Heart right ventricle (tissue), 16 donors: Measurements from ENCODE around the gene SYT6. TPM values are rescaled to one million over a fixed set of nuclear protein-coding genes. Genes with fewer than 3 reads are reported as not detected.
A peak's percentile ranks its signal among the peaks of the same experiment; 100 is the strongest.

Source experiments
- ATAC-seq, 8 donors: fragments of 200-7000 bp; cut with Tn5 transposase; one replicate each; pipeline ENCODE4 v1.9.1; 2020; ENCODE audit warnings: mild to moderate bottlenecking in 8 of 8, moderate library complexity in 8 of 8, moderate number of reproducible peaks in 1 of 8
- DNase-seq, 2 donors: peaks; one replicate each; pipeline ENCODE4 v3.0.0-alpha.2; 2020
- H3K27ac ChIP-seq, 10 donors: fragments of 200-600 bp; sonication (generic) in 2 of 10; one replicate each; pipeline versions ENCODE4 v1.5.0 to v1.8.0; 2020 to 2022; ENCODE audit warnings: mild to moderate bottlenecking in 3 of 10
- H3K27me3 ChIP-seq, 7 donors: fragments of 200-600 bp; one replicate each; pipeline ENCODE4 v1.8.0; 2021 to 2022; ENCODE audit warnings: mild to moderate bottlenecking in 2 of 7
- H3K36me3 ChIP-seq, 9 donors: fragments of 200-600 bp; sonication (generic) in 1 of 9; one replicate each; pipeline versions ENCODE4 v1.5.0 to v1.8.0; 2020 to 2022; ENCODE audit warnings: mild to moderate bottlenecking in 2 of 9
- H3K4me1 ChIP-seq, 9 donors: fragments of 200-600 bp; sonication (generic) in 1 of 9; one replicate each; pipeline versions ENCODE4 v1.5.0 to v1.8.0; 2020 to 2022; ENCODE audit warnings: mild to moderate bottlenecking in 4 of 9
- H3K4me3 ChIP-seq, 10 donors: fragments of 200-600 bp; sonication (generic) in 2 of 10; one replicate each; pipeline versions ENCODE4 v1.5.0 to v1.8.0; 2020 to 2022; ENCODE audit warnings: mild to moderate bottlenecking in 7 of 10, moderate library complexity in 2 of 10
- H3K9me3 ChIP-seq, 11 donors: fragments of 200-600 bp in 10 of 11; sonication (generic) in 2 of 11; one replicate each; pipeline versions ENCODE4 v1.5.0 to v1.8.0; 2013 to 2022; ENCODE audit warnings: mild to moderate bottlenecking in 2 of 11, control low read depth in 1 of 11, moderate library complexity in 1 of 11
- WGBS, 2 donors: extraction: QIAGEN DNeasy Blood & Tissue Kit; methylation state at CpG; one replicate each; pipeline ENCODE4 v1.1.7; 2013; ENCODE audit warnings: inconsistent platforms in 1 of 2; 5-methylcytosine and 5-hydroxymethylcytosine counted together
- intact Hi-C, 10 donors: fragments of 100-400 bp; cut with DNase I; formaldehyde crosslinking; loops; one replicate each; pipeline versions ENCODE4 v1.11.1 to v1.14.2; 2022
- polyA plus RNA-seq, 2 donors: library from polyadenylated mRNA; stranded (reverse); fragments of 200-250 nt; gene quantifications; one replicate each; pipeline ENCODE4 v1.2.3, GENCODE V29; 2013
- total RNA-seq, 10 donors: library from RNA; stranded (reverse); fragmentation: NEBNext Ultra II Directional in 3 of 10; extraction: Animal tissue kit (Norgen Biotek cat#: 25700) in 3 of 10; gene quantifications; one replicate each; pipeline versions ENCODE4 v1.2.1 to v1.2.4, GENCODE V29; 2021 to 2023
- TF ChIP-seq, protein P1 (sequence below), 9 donors: fragments of 200-600 bp; sonication (generic) in 2 of 9; IDR thresholded peaks; one replicate each; pipeline versions ENCODE4 v1.5.0 to v1.8.0; 2021 to 2022; ENCODE audit warnings: antibody characterized with exemption in 9 of 9, mild to moderate bottlenecking in 5 of 9, moderate library complexity in 1 of 9
- donor health status: Arrhythmogenic right ventricular cardiomyopathy.
- donor health status: ischemic (EF 13 %, LVEDD 7.1; RV severe dilation, severe dysfunction).
- donor health status: healthy with polysubstance abuse.
- donor health status: DM: no; HTN: yes; CAD: no.
- donor health status: DM: no; HTN: no; CAD: no.
- donor health status: ischemic (EF 25% LVEDD 6.9; RV normal size, moderate dysfunction).
- donor health status: ischemic (EF 25% LVEDD 5.7; RV mildly dilated, moderate dysfunction).
- donor health status: healthy.
- donor health status: DM: yes; HTN: yes; CAD: no.
- donor health status: Ischemic cardiomyopathy.
- donor health status: ischemic (EF 35%, LVEDD 5.7; RV mildly dilated, moderate dysfunction).
- donor health status: nonischemic (EF 11% LVEDD 7.7; RV severe dilation, severe dysfunction).
- donor health status: DM: yes; HTN: yes; CAD: no.
- donor health status: PGD.
- donor health status: ischemic (EF 29% LVEDD 5.4; RV normal size, mild dysfunction).
- donor health status: nonischemic (EF 23%, LVEDD 6.1; RV moderate dilation, normal function).

The SYT6 gene
- total and polyA plus RNA-seq, 12 donors: 0.21 TPM; not detected in 11

DNA sequence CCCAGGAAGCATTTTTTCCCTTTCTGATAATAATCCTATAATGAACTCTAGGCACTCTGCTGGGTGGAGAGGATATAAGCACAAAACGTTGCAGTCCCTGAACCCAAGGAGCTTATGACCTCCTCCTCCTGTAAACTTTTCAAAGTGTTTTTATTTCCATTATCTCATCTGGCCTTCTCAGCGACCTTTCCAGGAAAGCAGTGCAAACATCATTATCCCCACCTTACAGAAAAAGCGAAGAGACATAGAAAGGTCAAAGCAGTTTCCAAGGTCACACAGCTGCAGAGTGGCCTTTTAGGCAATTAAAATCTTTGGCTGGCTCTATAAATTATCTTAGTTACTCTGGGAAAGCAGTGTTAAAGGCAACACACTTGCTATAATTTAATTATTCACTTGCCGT, 110.6 kb downstream of the SYT6 start:
- intact Hi-C loops: no loop called here
- ATAC-seq: peak in 3 of 8 donors; percentile 38 to 69 (median 61)
- Histone ChIP-seq H3K27me3 (peaks cover 0 to 3% (median 0%) of the 10 kb centered on the region in 7 donors), H3K4me3 (no peak overlapping the region), H3K36me3 (no peaks in the 10 kb centered on the region), H3K4me1 (peaks cover 0 to 13% (median 0%) of the 10 kb centered on the region in 9 donors), H3K27ac (no peak overlapping the region), H3K9me3 (peaks cover 0 to 7% (median 0%) of the 10 kb centered on the region in 11 donors)
- WGBS, 2 donors: 36 to 45% methylated on average over 4 of the region's 4 CpGs
- DNase-seq: no peak
- TF ChIP-seq, protein P1, sequence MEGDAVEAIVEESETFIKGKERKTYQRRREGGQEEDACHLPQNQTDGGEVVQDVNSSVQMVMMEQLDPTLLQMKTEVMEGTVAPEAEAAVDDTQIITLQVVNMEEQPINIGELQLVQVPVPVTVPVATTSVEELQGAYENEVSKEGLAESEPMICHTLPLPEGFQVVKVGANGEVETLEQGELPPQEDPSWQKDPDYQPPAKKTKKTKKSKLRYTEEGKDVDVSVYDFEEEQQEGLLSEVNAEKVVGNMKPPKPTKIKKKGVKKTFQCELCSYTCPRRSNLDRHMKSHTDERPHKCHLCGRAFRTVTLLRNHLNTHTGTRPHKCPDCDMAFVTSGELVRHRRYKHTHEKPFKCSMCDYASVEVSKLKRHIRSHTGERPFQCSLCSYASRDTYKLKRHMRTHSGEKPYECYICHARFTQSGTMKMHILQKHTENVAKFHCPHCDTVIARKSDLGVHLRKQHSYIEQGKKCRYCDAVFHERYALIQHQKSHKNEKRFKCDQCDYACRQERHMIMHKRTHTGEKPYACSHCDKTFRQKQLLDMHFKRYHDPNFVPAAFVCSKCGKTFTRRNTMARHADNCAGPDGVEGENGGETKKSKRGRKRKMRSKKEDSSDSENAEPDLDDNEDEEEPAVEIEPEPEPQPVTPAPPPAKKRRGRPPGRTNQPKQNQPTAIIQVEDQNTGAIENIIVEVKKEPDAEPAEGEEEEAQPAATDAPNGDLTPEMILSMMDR (IDR thresholded peaks at IDR 0.05): no peak

DNA sequence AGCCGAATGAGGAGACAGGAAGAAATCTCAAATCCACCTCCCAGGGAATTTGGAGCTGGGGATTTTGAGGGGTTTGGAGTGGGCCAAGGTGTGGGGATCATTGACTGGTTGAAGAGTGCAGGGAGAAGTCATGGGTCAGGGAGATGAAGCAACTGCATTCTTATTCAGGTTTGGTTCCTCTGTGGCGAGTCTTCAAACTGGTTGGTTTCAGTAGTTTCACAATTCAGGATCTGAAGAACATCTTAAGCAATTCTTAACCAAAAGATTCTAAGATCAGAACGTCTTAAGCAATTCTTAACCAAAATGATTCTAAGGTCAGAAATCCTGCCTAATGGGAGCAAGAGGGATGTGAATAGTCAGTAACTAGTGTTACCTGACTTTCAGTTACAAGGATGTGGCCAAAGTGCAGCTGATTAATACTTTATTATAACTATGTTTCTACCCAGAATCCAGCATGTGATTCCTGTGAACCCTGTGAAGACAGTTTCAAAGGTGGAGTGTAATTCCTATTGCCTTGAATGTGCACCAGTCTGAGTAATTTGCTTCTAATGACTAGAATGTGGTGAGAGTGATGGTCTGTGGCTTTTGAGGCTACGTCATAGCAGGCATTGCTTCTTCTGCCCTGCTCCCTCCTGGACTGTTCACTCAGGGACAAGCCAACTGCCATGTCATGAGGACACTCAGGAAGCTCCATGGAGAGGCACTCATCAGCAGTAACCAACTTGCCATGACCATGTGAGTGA, 113.2 kb downstream of the SYT6 start:
- H3K36me3 ChIP-seq: no peaks in the 10 kb centered on the region
- no peak overlapping the region for H3K4me3 ChIP-seq
- peaks cover 0 to 3% (median 0%) of the 10 kb centered on the region in 7 donors for H3K27me3 ChIP-seq
- 63 to 64% methylated on average over 4 of the region's 4 CpGs for WGBS, 2 donors
- intact Hi-C loops: no loop called here
- no peak for ATAC-seq
- no peak for DNase-seq
- no peaks in the 10 kb centered on the region for H3K9me3 ChIP-seq
- H3K4me1 ChIP-seq: peaks cover 0 to 13% (median 0%) of the 10 kb centered on the region in 9 donors
- TF ChIP-seq, protein P1 (IDR thresholded peaks at IDR 0.05): no peak
- H3K27ac ChIP-seq: no peak overlapping the region

Other genes with a start within 250 kb of the SYT6 start
- gene AP4B1, start 249.1 kb downstream of the SYT6 start, total RNA-seq: 10 to 100 TPM in 8 of 10 donors, 1 to 10 TPM in 2; 9.1 to 13.9 (median 11.5) TPM
- 10 to 100 TPM in 1 of 2 donors, 1 to 10 TPM in 1; 7.5 to 15.4 TPM for gene AP4B1, start 249.1 kb downstream of the SYT6 start, polyA plus RNA-seq
- 1 to 10 TPM in 9 of 10 donors, under 1 TPM in 1; 0.78 to 4.2 (median 2.1) TPM for gene DCLRE1B, start 248.5 kb downstream of the SYT6 start, total RNA-seq
- gene DCLRE1B, start 248.5 kb downstream of the SYT6 start, polyA plus RNA-seq: 1 to 10 TPM in 1 of 2 donors, under 1 TPM in 1; 0.59 to 1.8 TPM
- 10 to 100 TPM; 42.6 to 91.0 (median 62.2) TPM for gene HIPK1, start 224.5 kb downstream of the SYT6 start, total RNA-seq
- 10 to 100 TPM in 1 of 2 donors, 1 to 10 TPM in 1; 7.8 to 10.7 TPM for gene HIPK1, start 224.5 kb downstream of the SYT6 start, polyA plus RNA-seq
- gene OLFML3, start 174.4 kb downstream of the SYT6 start, total RNA-seq: 10 to 100 TPM in 7 of 10 donors, 1 to 10 TPM in 3; 6.1 to 19.7 (median 11.0) TPM
- 10 to 100 TPM; 10.3 to 11.4 TPM for gene OLFML3, start 174.4 kb downstream of the SYT6 start, polyA plus RNA-seq